SU-DHL-6 (cell line): ENCODE data around the gene SLC44A1.
A peak's percentile ranks its signal among the peaks of the same experiment; 100 is the strongest.

Source experiments
- H2AFZ ChIP-seq: fragments of 200-600 bp; sonication (generic); 2 replicates; pipeline ENCODE4 v1.6.1; 2014; ENCODE audit warnings: low read depth, mild to moderate bottlenecking, moderate library complexity, mixed read lengths, antibody characterized with exemption, low read length; ENCODE audit not compliant: severe bottlenecking
- H3F3A ChIP-seq: fragments of 200-600 bp; shearing (Covaris generic); 2 replicates; pipeline ENCODE4 v1.6.0; 2016; ENCODE audit warnings: antibody characterized with exemption, mild to moderate bottlenecking; ENCODE audit not compliant: insufficient read depth
- H3K27ac ChIP-seq: fragments of 200-600 bp; sonication (generic); 2 replicates; pipeline ENCODE4 v1.5.1; 2016; ENCODE audit warnings: low read depth, mild to moderate bottlenecking, low read length, moderate library complexity, mixed read lengths
- H3K27me3 ChIP-seq: fragments of 200-600 bp; sonication (generic), shearing (Covaris generic); 2 replicates; pipeline ENCODE4 v1.6.0; 2014; ENCODE audit warnings: mild to moderate bottlenecking, low read length
- H3K36me3 ChIP-seq: fragments of 200-600 bp; sonication (generic); 2 replicates; pipeline ENCODE4 v1.6.1; 2014; ENCODE audit warnings: mild to moderate bottlenecking, low read length, mixed read lengths
- H3K4me2 ChIP-seq: fragments of 300-600, 200-600 bp; shearing (Covaris generic), sonication (generic); 2 replicates; pipeline ENCODE4 v1.6.0; 2014; ENCODE audit warnings: low read length, low read depth, mild to moderate bottlenecking; ENCODE audit not compliant: poor library complexity, severe bottlenecking
- H3K4me3 ChIP-seq: fragments of 200-600 bp; sonication (generic); 2 replicates; pipeline ENCODE4 v1.5.1; 2014; ENCODE audit warnings: antibody characterized with exemption, low read length, mild to moderate bottlenecking, mixed read lengths; ENCODE audit not compliant: insufficient read depth, poor library complexity, severe bottlenecking
- H3K79me2 ChIP-seq: fragments of 200-600 bp; sonication (generic); 2 replicates; pipeline ENCODE4 v1.6.1; 2014; ENCODE audit warnings: mild to moderate bottlenecking, low read length, moderate library complexity; ENCODE audit not compliant: insufficient read depth
- H3K9ac ChIP-seq: fragments of 200-600 bp; sonication (generic); 2 replicates; pipeline ENCODE4 v1.7.0; 2014; ENCODE audit warnings: mild to moderate bottlenecking, low read length
- H3K9me2 ChIP-seq: fragments of 200-600 bp; sonication (generic); replicated peaks from 2 replicates; pipeline ENCODE4 v1.6.1; 2014; ENCODE audit warnings: low read length; ENCODE audit not compliant: insufficient read depth
- H3K9me3 ChIP-seq: fragments of 200-600 bp; sonication (generic); 2 replicates; pipeline ENCODE4 v1.6.1; 2014; ENCODE audit warnings: low read length, mixed read lengths; ENCODE audit not compliant: insufficient read depth
- H4K20me1 ChIP-seq: fragments of 200-600 bp; sonication (generic); 2 replicates; pipeline ENCODE4 v1.6.1; 2014; ENCODE audit warnings: low read depth, mild to moderate bottlenecking, antibody characterized with exemption, low read length, moderate library complexity, mixed read lengths
- EZH2phosphoT487 ChIP-seq: fragments of 200-600 bp; sonication (generic), shearing (Covaris generic); conservative IDR thresholded peaks from 2 replicates; pipeline ENCODE4 v1.6.1; 2018; ENCODE audit warnings: mild to moderate bottlenecking, antibody characterized with exemption, low read length, moderate library complexity, mixed read lengths
- TF ChIP-seq, protein P1 (sequence below): fragments of 200-600 bp; sonication (generic); IDR thresholded peaks from one replicate; pipeline ENCODE4 v1.5.1; 2017; ENCODE audit warnings: antibody characterized with exemption, mild to moderate bottlenecking, low read length, moderate library complexity; ENCODE audit not compliant: insufficient read depth, poor library complexity, severe bottlenecking

SLC44A1 gene

DNA sequence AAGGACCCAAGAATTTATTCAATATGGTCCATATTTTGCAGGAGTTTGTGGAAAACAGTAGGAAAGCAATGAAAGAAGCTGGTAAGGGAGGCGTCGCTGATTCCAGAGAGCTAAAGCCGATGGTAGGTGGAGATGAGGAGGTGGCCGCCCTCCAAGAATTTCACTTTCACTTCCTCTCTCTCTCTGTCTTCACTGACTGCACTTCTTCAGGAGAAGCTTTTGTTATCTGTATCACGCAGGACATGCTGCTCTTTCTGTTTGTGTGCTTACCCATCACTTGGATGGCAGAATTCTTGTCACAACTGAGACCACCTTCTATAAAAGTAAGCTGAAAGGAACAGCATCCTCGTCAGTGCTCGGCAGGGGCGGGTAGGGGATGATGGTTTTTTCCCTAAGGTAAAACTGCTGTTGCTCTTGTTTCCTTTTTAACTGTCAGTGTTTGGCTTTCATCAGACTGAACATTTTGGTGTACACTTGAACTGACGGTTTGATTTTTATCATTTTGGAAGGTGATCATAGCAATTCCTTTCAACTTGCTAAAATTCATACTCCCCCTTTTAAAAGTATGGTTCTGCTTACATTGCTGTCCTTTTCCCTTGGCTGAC lies 141.0 kb downstream of the SLC44A1 start:
- H2AFZ ChIP-seq: no peak overlapping the region
- no peaks in the 10 kb centered on the region for H3K9me3 ChIP-seq
- no peaks in the 10 kb centered on the region for H3K9me2 ChIP-seq
- no peaks in the 10 kb centered on the region for H4K20me1 ChIP-seq
- peak overlapping the region; percentile 59 for H3K4me2 ChIP-seq
- no peaks in the 10 kb centered on the region for H3K27me3 ChIP-seq
- no peak overlapping the region for H3K9ac ChIP-seq
- no peak overlapping the region for H3K27ac ChIP-seq
- no peaks in the 10 kb centered on the region for H3K36me3 ChIP-seq
- TF ChIP-seq, protein P1, sequence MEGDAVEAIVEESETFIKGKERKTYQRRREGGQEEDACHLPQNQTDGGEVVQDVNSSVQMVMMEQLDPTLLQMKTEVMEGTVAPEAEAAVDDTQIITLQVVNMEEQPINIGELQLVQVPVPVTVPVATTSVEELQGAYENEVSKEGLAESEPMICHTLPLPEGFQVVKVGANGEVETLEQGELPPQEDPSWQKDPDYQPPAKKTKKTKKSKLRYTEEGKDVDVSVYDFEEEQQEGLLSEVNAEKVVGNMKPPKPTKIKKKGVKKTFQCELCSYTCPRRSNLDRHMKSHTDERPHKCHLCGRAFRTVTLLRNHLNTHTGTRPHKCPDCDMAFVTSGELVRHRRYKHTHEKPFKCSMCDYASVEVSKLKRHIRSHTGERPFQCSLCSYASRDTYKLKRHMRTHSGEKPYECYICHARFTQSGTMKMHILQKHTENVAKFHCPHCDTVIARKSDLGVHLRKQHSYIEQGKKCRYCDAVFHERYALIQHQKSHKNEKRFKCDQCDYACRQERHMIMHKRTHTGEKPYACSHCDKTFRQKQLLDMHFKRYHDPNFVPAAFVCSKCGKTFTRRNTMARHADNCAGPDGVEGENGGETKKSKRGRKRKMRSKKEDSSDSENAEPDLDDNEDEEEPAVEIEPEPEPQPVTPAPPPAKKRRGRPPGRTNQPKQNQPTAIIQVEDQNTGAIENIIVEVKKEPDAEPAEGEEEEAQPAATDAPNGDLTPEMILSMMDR: no peak
- no peak for TF ChIP-seq EZH2phosphoT487
- peak overlapping the region; percentile 30 for H3K4me3 ChIP-seq
- H3K79me2 ChIP-seq: no peaks in the 10 kb centered on the region
- H3F3A ChIP-seq: no peaks in the 10 kb centered on the region

- Histone ChIP-seq H3K9ac (no peak overlapping the region), H3K4me3 (no peak overlapping the region)
These were observed 145.3 kb downstream of the SLC44A1 start for GRCh38 chr9:105389796-105390195.

DNA sequence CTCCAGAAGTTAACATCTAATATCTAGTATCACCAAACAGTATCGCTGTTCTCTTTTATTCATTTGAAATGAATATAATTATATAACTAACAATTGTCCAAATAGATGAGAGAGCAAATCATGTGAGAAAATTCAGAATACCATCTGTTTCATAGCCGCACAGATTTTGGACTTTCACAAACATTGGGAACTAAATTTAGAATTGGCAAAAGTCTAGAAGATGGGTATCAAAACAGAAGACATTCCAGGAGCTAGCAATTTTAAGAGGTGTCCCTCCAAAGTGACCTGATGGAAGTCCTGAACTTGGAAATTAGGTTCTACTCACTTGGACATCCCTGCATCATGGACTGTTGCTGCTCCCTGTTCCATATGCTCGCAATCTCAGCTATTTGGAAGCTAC lies 146.4 kb downstream of the SLC44A1 start:
- Histone ChIP-seq H3K36me3 (no peaks in the 10 kb centered on the region), H3K4me3 (no peak overlapping the region), H3K27ac (no peak overlapping the region), H4K20me1 (no peaks in the 10 kb centered on the region), H3F3A (no peaks in the 10 kb centered on the region), H3K27me3 (no peaks in the 10 kb centered on the region), H3K4me2 (no peak overlapping the region), H3K9me3 (no peaks in the 10 kb centered on the region), H3K79me2 (no peaks in the 10 kb centered on the region), H3K9me2 (no peaks in the 10 kb centered on the region), H3K9ac (no peak overlapping the region), H2AFZ (no peak overlapping the region)
- TF ChIP-seq, protein P1: no peak
- TF ChIP-seq EZH2phosphoT487: no peak

More at GRCh38 chr9:105389796-105390195, 145.3 kb downstream of the SLC44A1 start:
- Histone ChIP-seq H3K9me2 (no peaks in the 10 kb centered on the region), H3K79me2 (no peaks in the 10 kb centered on the region), H2AFZ (no peak overlapping the region), H3K36me3 (no peaks in the 10 kb centered on the region), H3K4me2 (no peak overlapping the region), H3K9me3 (no peaks in the 10 kb centered on the region), H3K27ac (no peak overlapping the region), H4K20me1 (no peaks in the 10 kb centered on the region), H3F3A (no peaks in the 10 kb centered on the region), H3K27me3 (no peaks in the 10 kb centered on the region)
- TF ChIP-seq, protein P1: no peak
- TF ChIP-seq EZH2phosphoT487: no peak
